ENCODE results near the gene DSCAML1.

DSCAML1 gene

DNA sequence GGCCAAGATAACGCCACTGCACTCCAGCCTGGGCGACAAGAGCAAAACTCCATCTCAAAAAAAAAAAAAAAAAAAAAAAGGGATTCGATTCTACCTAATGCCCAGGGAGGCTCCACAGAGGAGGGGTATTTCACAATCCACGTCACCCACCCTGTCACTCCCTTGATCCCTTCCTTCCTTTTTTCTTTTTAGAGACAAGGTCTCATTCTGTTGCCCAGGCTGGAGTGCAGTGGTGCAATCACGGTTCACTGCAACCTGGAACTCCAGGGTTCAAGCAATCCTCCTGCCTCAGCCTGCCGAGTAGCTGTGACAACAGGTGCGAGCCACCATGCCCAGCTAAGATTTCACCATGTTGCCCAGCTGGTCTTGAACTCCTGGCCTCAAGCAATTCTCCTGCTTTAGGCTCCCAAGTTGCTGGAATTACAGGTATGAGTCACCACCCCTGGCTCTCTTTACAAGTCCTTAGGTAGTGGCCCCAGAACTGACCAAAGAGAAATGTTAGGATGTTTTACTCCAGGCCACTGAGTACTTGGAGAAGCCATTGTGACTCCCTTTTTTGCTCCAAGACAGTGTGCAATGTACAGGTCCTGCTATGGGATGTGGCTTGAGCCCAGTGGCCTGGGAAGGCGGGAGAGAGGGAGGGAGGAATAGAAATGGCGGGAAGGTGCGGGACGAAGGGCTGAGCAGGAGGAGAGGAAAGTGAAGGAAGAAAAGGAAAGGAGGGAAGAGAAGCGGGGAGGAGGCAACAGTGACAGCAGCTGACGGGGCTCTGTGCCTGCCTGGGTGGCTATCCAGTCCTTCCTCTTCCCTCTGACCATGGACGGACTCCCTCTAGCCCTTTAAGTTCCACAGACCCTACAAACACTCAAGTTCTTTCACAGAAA lies 39.3 kb upstream of the DSCAML1 start:
- H3K27ac Mint-ChIP-seq, result no peak overlapping the region
- no peaks in the 10 kb centered on the region for H3K9me3 Mint-ChIP-seq
- H3K4me1 Mint-ChIP-seq, result peaks cover 3% of the 10 kb centered on the region
- no peaks in the 10 kb centered on the region for H3K36me3 Mint-ChIP-seq
- H3K4me3 Mint-ChIP-seq, result no peak overlapping the region
- DNase-seq (ENCODE audit: low spot score in 2 of 2) (no peak), ATAC-seq (ENCODE audit: low read depth) (no peak)
- peaks cover 19% of the 10 kb centered on the region for H3K27me3 Mint-ChIP-seq

DNA sequence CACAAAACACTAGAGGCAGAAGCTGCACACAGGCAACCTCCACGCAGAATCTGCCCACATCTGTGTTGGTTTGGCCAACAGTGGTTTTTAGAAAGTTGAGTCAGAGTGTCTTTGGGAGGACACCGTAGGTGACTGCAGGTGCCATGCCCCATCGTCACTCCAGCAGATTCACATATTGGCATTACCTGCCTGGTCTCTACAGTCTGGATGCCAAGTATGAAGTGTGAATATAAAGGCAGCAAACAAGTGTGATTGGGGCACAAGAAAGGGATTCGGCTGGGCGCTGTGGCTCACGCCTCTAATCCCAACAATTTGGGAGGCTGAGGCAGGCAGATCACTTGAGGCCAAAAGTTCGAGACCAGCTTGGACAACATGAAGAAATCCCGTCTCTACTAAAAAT lies 38.6 kb upstream of the DSCAML1 start:
- Mint-ChIP-seq H3K27me3 (peaks cover 23% of the 10 kb centered on the region), H3K27ac (no peak overlapping the region), H3K36me3 (no peaks in the 10 kb centered on the region), H3K9me3 (no peaks in the 10 kb centered on the region), H3K4me1 (peaks cover 7% of the 10 kb centered on the region), H3K4me3 (no peak overlapping the region)
- DNase-seq (ENCODE audit: low spot score in 2 of 2) (no peak), ATAC-seq (ENCODE audit: low read depth) (no peak)

DNA sequence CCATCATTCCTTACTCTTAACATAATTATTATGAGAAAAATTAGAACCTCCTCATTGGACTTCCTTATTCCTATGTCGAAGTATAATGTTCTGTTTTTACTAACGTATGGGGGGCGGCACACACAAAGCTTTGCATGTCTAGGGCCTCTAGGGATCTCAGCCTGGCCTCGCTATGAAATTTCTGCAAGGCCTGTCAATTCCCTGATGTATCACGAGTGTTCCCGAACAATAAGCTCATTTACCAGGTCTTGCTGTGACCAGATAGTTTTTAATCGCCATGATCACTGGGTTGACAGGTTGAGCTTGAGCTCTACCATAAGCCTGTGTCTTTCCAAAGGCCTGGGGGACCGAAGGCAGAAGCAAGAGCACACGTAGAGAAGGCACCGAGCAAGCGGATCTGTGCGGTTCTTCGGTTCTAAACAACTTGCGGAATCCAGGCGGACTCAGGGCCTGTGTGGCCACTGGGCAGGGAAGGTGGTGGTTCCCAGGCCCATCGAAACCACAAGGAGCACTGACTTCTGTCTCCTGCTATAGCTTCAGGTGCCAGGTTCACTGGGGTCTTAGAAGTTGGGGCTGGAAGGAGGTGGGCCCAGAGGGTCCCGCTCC lies 37.9 kb upstream of the DSCAML1 start:
- Mint-ChIP-seq H3K9me3 (no peaks in the 10 kb centered on the region), H3K27ac (no peak overlapping the region), H3K4me3 (no peak overlapping the region), H3K4me1 (peaks cover 7% of the 10 kb centered on the region), H3K27me3 (peaks cover 26% of the 10 kb centered on the region), H3K36me3 (no peaks in the 10 kb centered on the region)
- no peak for ATAC-seq (ENCODE audit: low read depth)
- DNase-seq (ENCODE audit: low spot score in 2 of 2), result no peak

- no peaks in the 10 kb centered on the region for H3K36me3 Mint-ChIP-seq
- no peak overlapping the region for H3K27ac Mint-ChIP-seq
- no peaks in the 10 kb centered on the region for H3K9me3 Mint-ChIP-seq
- DNase-seq (ENCODE audit: low spot score in 2 of 2), result no peak
- peaks cover 26% of the 10 kb centered on the region for H3K27me3 Mint-ChIP-seq
- H3K4me1 Mint-ChIP-seq, result peaks cover 7% of the 10 kb centered on the region
- H3K4me3 Mint-ChIP-seq, result no peak overlapping the region
- no peak for ATAC-seq (ENCODE audit: low read depth)
These were observed 37.2 kb upstream of the DSCAML1 start for GRCh38 chr11:117834068-117834810.

- Mint-ChIP-seq H3K9me3 (no peaks in the 10 kb centered on the region), H3K4me1 (peaks cover 9% of the 10 kb centered on the region), H3K4me3 (no peak overlapping the region), H3K36me3 (no peaks in the 10 kb centered on the region), H3K27ac (no peak overlapping the region), H3K27me3 (peaks cover 26% of the 10 kb centered on the region)
- no peak for ATAC-seq (ENCODE audit: low read depth)
- no peak for DNase-seq (ENCODE audit: low spot score in 2 of 2)
These were observed 36.4 kb upstream of the DSCAML1 start for GRCh38 chr11:117833401-117833891.

- H3K4me3 Mint-ChIP-seq, result no peak overlapping the region
- H3K4me1 Mint-ChIP-seq, result peaks cover 13% of the 10 kb centered on the region
- no peaks in the 10 kb centered on the region for H3K36me3 Mint-ChIP-seq
- no peak for ATAC-seq (ENCODE audit: low read depth)
- H3K27me3 Mint-ChIP-seq, result peaks cover 24% of the 10 kb centered on the region
- no peaks in the 10 kb centered on the region for H3K9me3 Mint-ChIP-seq
- H3K27ac Mint-ChIP-seq, result no peak overlapping the region
- DNase-seq (ENCODE audit: low spot score in 2 of 2), result no peak
These were observed 35.5 kb upstream of the DSCAML1 start for GRCh38 chr11:117832511-117832910.

GRCh38 chr11:117831661-117832415 lies 34.8 kb upstream of the DSCAML1 start:
- DNase-seq (ENCODE audit: low spot score in 2 of 2) (no peak), ATAC-seq (ENCODE audit: low read depth) (no peak)
- Mint-ChIP-seq H3K27ac (no peak overlapping the region), H3K9me3 (no peaks in the 10 kb centered on the region), H3K36me3 (no peaks in the 10 kb centered on the region), H3K4me1 (peaks cover 13% of the 10 kb centered on the region), H3K27me3 (peaks cover 22% of the 10 kb centered on the region), H3K4me3 (no peak overlapping the region)

DNA sequence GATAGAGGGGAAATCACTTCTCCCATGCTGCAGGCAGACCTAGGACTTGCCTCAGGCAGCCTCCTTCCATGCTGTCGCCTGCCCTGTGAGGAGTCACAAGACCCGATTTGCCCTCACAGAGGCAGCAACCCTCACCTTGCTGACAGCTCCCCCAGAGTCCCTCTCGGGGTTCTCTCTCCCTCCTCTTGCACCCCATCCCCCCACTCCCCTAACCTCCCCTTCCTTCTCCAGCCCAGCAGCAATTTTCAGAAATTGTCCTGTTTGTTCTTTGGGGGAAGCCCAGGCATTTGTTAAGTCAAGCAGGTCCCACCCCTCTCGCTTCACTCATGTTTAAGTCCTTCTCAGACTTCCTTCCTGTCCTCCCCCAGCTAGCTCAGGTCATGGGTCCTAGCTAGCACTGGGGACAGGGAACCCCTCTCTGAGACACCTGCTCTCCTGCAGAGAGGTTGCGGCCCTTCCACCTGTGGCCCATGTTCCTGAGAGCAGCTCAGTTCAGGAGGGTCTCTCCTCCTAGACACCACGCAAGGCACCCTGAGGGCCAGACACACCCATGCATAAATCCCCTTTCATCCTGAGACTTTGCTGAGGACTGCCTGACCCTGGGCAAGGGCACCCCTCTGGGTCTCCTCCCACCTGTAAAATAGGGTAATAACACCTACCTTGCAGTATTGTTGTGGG lies 33.8 kb upstream of the DSCAML1 start:
- ATAC-seq (ENCODE audit: low read depth), result no peak
- Mint-ChIP-seq H3K9me3 (no peaks in the 10 kb centered on the region), H3K4me3 (no peak overlapping the region), H3K27me3 (peaks cover 17% of the 10 kb centered on the region), H3K36me3 (no peaks in the 10 kb centered on the region), H3K27ac (no peak overlapping the region), H3K4me1 (peaks cover 13% of the 10 kb centered on the region)
- DNase-seq (ENCODE audit: low spot score in 2 of 2), result no peak

- Mint-ChIP-seq H3K27me3 (peaks cover 17% of the 10 kb centered on the region), H3K4me1 (peaks cover 13% of the 10 kb centered on the region), H3K4me3 (no peak overlapping the region), H3K36me3 (no peaks in the 10 kb centered on the region), H3K9me3 (no peaks in the 10 kb centered on the region), H3K27ac (no peak overlapping the region)
- ATAC-seq (ENCODE audit: low read depth), result no peak
- no peak for DNase-seq (ENCODE audit: low spot score in 2 of 2)
These were observed 33.1 kb upstream of the DSCAML1 start for GRCh38 chr11:117830072-117830471.

DNA sequence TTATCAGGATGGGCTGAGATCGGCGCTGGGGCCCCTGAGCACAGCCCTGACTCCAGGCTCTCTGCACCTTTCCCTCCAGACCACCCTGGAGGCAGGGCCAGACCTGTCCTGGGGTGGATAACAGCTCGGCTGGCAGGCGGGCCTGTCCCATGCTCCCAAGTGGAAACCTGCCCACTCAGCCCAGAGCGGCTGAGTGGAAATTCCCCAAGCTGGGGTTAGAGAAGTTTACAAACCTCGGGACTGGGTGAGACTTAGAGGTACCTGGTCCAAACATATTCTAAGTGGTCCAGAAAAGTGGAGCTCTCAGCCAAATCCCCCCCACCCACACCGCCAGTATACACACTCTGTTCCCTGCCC lies 32.3 kb upstream of the DSCAML1 start:
- H3K27me3 Mint-ChIP-seq, result peaks cover 15% of the 10 kb centered on the region
- no peak overlapping the region for H3K27ac Mint-ChIP-seq
- ATAC-seq (ENCODE audit: low read depth) (no peak), DNase-seq (ENCODE audit: low spot score in 2 of 2) (no peak)
- H3K4me1 Mint-ChIP-seq, result peaks cover 9% of the 10 kb centered on the region
- H3K9me3 Mint-ChIP-seq, result no peaks in the 10 kb centered on the region
- H3K36me3 Mint-ChIP-seq, result no peaks in the 10 kb centered on the region
- no peak overlapping the region for H3K4me3 Mint-ChIP-seq

DNA sequence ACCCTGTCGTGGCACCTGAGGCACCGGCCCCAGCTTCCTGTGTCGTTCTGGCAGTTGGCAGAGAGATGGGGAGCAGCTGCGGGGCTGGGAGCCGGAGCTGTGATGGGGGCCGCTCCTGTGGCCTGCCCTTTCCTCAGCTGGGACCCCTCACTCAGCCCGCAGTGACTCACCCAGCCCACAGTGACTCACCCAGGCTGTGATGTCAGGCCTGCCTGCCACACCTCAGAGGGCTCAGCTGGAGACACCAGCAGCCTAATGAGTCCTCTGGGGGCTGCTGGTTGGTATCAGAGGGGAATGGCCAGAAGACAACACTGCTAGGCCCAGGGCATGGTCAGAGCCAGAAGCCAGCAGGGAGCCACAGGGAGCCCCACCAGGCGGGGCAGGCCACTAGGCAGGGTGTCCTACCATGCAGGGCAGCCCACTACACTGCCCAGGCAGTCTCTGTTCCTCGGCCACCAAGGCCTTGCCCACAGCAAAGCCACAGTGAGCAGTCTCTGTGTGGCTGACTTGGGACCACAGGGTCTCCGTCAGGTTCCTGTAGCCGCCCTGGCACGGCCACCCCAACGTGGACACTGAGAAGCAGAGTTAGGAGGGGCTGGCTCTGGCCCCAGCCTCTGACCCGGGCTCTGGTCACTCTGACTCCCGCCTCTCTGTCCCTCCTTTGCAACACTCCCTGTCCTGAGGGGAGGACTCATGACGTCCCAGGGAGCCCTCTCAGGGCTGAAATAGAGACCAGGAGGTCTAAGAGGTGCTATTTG lies 31.8 kb upstream of the DSCAML1 start:
- Mint-ChIP-seq H3K4me1 (peaks cover 9% of the 10 kb centered on the region), H3K36me3 (no peaks in the 10 kb centered on the region), H3K27me3 (peaks cover 15% of the 10 kb centered on the region), H3K27ac (no peak overlapping the region), H3K4me3 (no peak overlapping the region), H3K9me3 (no peaks in the 10 kb centered on the region)
- no peak for DNase-seq (ENCODE audit: low spot score in 2 of 2)
- ATAC-seq (ENCODE audit: low read depth), result peak; percentile 84

DNA sequence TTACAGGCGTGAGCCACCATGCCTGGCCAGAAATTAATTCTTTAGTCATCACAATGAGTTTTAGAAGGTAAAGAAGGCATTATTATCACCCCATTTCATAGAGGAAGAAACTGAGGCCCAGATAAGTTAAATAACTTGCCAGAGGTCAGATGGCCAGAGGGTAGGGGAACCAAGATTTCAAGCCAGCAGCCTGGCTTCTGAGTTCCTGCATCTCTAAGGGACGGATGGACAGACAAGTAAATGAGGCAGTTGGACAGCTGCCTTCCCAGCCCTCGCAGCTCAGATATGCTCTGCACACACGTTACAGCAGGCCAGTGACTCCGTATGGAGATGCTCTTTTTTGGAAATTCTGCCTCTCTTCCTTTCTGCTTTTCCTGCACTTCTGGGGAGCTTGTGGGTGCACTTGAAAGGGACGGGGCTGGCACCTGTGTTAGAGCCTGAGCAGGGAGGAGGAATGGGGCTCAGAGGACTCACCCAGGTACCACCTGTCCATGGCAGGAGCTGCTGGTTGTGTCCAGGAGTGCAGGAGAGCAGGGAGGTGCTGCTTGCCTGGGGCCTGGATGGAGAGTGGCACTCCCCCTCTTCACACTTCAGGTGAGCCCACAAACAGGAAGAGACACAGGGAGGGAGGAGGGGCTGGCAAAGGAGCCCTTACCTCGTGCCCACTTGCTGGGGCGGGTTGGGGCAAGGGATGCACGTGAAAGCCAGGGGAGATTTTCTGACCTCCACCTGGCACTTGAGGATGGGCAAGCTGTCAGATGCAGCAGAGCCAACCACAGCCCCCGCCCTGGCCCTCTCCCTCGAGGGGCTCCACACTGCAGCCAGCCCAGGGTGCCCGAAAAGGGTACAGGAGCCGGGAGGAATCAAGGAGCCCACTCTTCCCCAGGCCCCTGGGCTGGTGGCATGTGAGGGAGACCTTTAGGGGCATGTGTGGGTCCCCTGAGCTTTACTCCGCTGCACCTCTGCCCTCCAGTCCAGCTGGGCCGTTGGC lies 30.8 kb upstream of the DSCAML1 start:
- H3K4me1 Mint-ChIP-seq, result peaks cover 9% of the 10 kb centered on the region
- H3K27me3 Mint-ChIP-seq, result peaks cover 15% of the 10 kb centered on the region
- ATAC-seq (ENCODE audit: low read depth) (peak; percentile 67), DNase-seq (ENCODE audit: low spot score in 2 of 2) (no peak)
- no peaks in the 10 kb centered on the region for H3K9me3 Mint-ChIP-seq
- peak overlapping the region; percentile 24 for H3K27ac Mint-ChIP-seq
- no peak overlapping the region for H3K4me3 Mint-ChIP-seq
- no peaks in the 10 kb centered on the region for H3K36me3 Mint-ChIP-seq

Measured in memory B cell (primary cell).